ENCODE results near the gene MPPED2.

The MPPED2 gene

GRCh38 chr11:30454541-30454940 lies 131.6 kb downstream of the MPPED2 start:
- no peak for TF ChIP-seq EZH2phosphoT487 (IDR thresholded peaks at IDR 0.05; ENCODE audit: low read depth)
- no peak for TF ChIP-seq CTCF (IDR thresholded peaks at IDR 0.05; ENCODE audit: low read depth, low read length)
- Histone ChIP-seq H3K4me3 (ENCODE audit: low read length) (no peak overlapping the region), H3K79me2 (ENCODE audit: low read length) (no peaks in the 10 kb centered on the region), H4K20me1 (ENCODE audit: insufficient read depth, low read length) (no peaks in the 10 kb centered on the region), H3K27me3 (ENCODE audit: low read depth, low read length) (no peaks in the 10 kb centered on the region), H3K27ac (ENCODE audit: low read length) (no peak overlapping the region), H3K9ac (ENCODE audit: low read length) (no peak overlapping the region), H2AFZ (ENCODE audit: low read depth, low read length) (no peak overlapping the region), H3K9me3 (ENCODE audit: insufficient read depth, low read length) (no peaks in the 10 kb centered on the region), H3K4me2 (ENCODE audit: low read length) (no peak overlapping the region), H3K36me3 (replicated peaks; ENCODE audit: low read depth, low read length) (no peaks in the 10 kb centered on the region), H3K4me1 (ENCODE audit: low read length) (no peaks in the 10 kb centered on the region)

DNA sequence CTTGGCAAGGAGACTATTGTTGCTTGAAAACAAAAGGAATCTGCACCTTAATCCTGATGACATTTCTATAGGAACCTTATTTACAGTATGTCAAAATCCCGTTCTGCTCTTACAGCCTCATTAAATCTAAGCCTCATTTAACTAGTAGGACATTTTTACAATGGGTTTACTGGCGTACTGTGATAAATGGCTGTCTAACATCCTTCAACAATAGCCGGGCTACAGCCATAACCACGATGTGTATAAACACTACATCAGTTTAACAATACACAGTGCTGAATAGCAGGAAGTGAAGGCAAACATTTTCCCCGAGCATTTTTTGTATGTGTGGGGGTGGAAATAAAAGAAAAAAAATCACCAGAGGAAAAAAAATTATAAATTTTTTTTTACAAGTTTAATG lies 132.0 kb downstream of the MPPED2 start:
- Histone ChIP-seq H3K27ac (ENCODE audit: low read length) (no peak overlapping the region), H3K4me2 (ENCODE audit: low read length) (no peak overlapping the region), H3K36me3 (replicated peaks; ENCODE audit: low read depth, low read length) (no peaks in the 10 kb centered on the region), H3K79me2 (ENCODE audit: low read length) (no peaks in the 10 kb centered on the region), H3K27me3 (ENCODE audit: low read depth, low read length) (no peaks in the 10 kb centered on the region), H2AFZ (ENCODE audit: low read depth, low read length) (no peak overlapping the region), H3K4me3 (ENCODE audit: low read length) (no peak overlapping the region), H3K4me1 (ENCODE audit: low read length) (no peaks in the 10 kb centered on the region), H3K9me3 (ENCODE audit: insufficient read depth, low read length) (no peaks in the 10 kb centered on the region), H3K9ac (ENCODE audit: low read length) (no peak overlapping the region), H4K20me1 (ENCODE audit: insufficient read depth, low read length) (no peaks in the 10 kb centered on the region)
- TF ChIP-seq CTCF (IDR thresholded peaks at IDR 0.05; ENCODE audit: low read depth, low read length): no peak
- TF ChIP-seq EZH2phosphoT487 (IDR thresholded peaks at IDR 0.05; ENCODE audit: low read depth): no peak

DNA sequence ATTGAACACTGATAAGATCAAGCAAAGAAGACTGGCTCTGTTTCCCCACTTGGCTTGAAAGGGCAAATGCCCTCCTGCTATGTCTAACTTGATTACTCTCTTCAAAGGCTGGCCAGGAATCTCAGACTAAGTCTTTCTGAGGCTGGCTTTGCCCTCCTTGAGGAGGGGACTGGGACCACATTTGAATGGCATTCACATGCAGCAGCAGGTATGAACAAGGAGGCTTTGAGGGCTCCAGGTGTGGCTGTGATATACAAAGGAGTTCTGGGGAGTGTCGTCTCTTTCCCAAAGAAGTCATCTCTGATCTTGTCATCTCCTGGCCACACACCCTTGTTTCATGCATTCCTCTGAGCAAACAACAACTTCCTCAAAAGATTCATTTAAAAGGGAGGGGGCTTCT lies 132.4 kb downstream of the MPPED2 start:
- H3K9me3 ChIP-seq (ENCODE audit: insufficient read depth, low read length): no peaks in the 10 kb centered on the region
- H3K27me3 ChIP-seq (ENCODE audit: low read depth, low read length): no peaks in the 10 kb centered on the region
- H3K4me1 ChIP-seq (ENCODE audit: low read length): no peaks in the 10 kb centered on the region
- no peak overlapping the region for H3K9ac ChIP-seq (ENCODE audit: low read length)
- H3K4me3 ChIP-seq (ENCODE audit: low read length): no peak overlapping the region
- no peak overlapping the region for H2AFZ ChIP-seq (ENCODE audit: low read depth, low read length)
- no peak overlapping the region for H3K4me2 ChIP-seq (ENCODE audit: low read length)
- H3K27ac ChIP-seq (ENCODE audit: low read length): no peak overlapping the region
- H3K36me3 ChIP-seq (replicated peaks; ENCODE audit: low read depth, low read length): no peaks in the 10 kb centered on the region
- H4K20me1 ChIP-seq (ENCODE audit: insufficient read depth, low read length): no peaks in the 10 kb centered on the region
- H3K79me2 ChIP-seq (ENCODE audit: low read length): no peaks in the 10 kb centered on the region
- TF ChIP-seq CTCF (IDR thresholded peaks at IDR 0.05; ENCODE audit: low read depth, low read length) (no peak), EZH2phosphoT487 (IDR thresholded peaks at IDR 0.05; ENCODE audit: low read depth) (no peak)

DNA sequence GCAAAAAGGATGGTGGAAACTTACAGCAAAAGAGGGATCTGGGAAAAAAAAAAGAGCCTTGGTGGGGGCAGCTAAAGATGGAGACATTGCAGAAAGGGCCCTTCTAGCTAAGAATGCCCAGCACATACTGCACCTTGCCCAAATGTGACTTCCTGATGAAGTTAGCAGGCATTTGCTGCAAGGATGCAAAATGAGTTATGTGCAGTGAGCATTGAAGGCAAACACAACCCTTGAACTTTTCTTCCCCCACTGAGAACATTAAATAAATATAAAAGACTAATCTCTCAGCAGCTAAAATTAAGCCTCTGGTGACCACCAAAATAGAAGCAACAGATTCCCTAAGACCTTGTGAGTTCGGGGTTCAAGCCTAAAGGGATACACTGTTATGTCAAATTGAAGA lies 133.3 kb downstream of the MPPED2 start:
- Histone ChIP-seq H3K27me3 (ENCODE audit: low read depth, low read length) (no peaks in the 10 kb centered on the region), H3K4me1 (ENCODE audit: low read length) (no peaks in the 10 kb centered on the region), H3K4me3 (ENCODE audit: low read length) (no peak overlapping the region), H3K27ac (ENCODE audit: low read length) (no peak overlapping the region), H2AFZ (ENCODE audit: low read depth, low read length) (no peak overlapping the region), H3K9me3 (ENCODE audit: insufficient read depth, low read length) (no peaks in the 10 kb centered on the region), H3K36me3 (replicated peaks; ENCODE audit: low read depth, low read length) (no peaks in the 10 kb centered on the region), H3K9ac (ENCODE audit: low read length) (no peak overlapping the region), H4K20me1 (ENCODE audit: insufficient read depth, low read length) (no peaks in the 10 kb centered on the region), H3K79me2 (ENCODE audit: low read length) (no peaks in the 10 kb centered on the region), H3K4me2 (ENCODE audit: low read length) (no peak overlapping the region)
- TF ChIP-seq CTCF (IDR thresholded peaks at IDR 0.05; ENCODE audit: low read depth, low read length) (no peak), EZH2phosphoT487 (IDR thresholded peaks at IDR 0.05; ENCODE audit: low read depth) (no peak)

All from OCI-LY3 (cell line).